Islet precursor cell (in vitro differentiated cells): ENCODE data around the gene ZNF488.
A peak's percentile ranks its signal among the peaks of the same experiment; 100 is the strongest.

Experiments used
- DNase-seq: peaks from one replicate; pipeline ENCODE4 v3.0.0-alpha.2; 2018

The ZNF488 gene

DNA sequence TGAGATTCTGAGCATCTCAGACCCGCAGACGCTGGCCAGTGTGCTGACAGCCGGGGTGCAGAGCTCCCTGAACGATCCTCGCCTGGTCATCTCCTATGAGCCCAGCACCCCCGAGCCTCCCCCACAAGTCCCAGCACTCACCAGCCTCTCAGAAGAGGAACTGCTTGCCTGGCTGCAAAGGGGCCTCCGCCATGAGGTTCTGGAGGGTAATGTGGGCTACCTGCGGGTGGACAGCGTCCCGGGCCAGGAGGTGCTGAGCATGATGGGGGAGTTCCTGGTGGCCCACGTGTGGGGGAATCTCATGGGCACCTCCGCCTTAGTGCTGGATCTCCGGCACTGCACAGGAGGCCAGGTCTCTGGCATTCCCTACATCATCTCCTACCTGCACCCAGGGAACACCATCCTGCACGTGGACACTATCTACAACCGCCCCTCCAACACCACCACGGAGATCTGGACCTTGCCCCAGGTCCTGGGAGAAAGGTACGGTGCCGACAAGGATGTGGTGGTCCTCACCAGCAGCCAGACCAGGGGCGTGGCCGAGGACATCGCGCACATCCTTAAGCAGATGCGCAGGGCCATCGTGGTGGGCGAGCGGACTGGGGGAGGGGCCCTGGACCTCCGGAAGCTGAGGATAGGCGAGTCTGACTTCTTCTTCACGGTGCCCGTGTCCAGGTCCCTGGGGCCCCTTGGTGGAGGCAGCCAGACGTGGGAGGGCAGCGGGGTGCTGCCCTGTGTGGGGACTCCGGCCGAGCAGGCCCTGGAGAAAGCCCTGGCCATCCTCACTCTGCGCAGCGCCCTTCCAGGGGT, 35.2 kb downstream of the ZNF488 start:
- no peak for DNase-seq

- DNase-seq: no peak
Observed at GRCh38 chr10:47348138-47348651, 35.9 kb downstream of the ZNF488 start, which contains the start of gene RBP3. Gene RBP3, plus strand, starts transcription at chr10:47348363. Its CDS starts 122 bp downstream, at chr10:47348485.

GRCh38 chr10:47347303-47347675, 36.8 kb downstream of the ZNF488 start:
- no peak for DNase-seq

DNA sequence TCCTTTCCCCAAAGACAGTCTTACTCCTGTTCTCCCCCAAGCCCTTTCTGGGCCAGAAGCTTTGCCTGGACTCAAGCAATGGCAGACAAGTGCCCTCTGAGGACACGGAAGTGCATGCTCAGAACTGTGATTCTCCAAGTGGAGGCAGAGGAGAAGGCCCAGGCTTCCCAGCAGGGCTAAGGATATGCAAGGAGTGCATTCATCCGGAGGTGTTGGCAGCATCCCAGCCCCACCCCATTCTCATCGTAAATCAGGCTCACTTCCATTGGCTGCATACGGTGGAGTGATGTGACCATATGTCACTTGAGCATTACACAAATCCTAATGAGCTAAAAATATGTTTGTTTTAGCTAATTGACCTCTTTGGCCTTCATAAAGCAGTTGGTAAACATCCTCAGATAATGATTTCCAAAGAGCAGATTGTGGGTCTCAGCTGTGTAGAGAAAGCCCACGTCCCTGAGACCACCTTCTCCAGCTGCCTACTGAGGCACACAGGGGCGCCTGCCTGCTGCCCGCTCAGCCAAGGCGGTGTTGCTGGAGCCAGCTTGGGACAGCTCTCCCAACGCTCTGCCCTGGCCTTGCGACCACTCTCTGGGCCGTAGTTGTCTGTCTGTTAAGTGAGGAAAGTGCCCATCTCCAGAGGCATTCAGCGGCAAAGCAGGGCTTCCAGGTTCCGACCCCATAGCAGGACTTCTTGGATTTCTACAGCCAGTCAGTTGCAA, 37.4 kb downstream of the ZNF488 start:
- DNase-seq: no peak

- DNase-seq: no peak
Observed at GRCh38 chr10:47344996-47345870, 38.9 kb downstream of the ZNF488 start.

GRCh38 chr10:47340608-47341170, 43.4 kb downstream of the ZNF488 start:
- DNase-seq: peak; percentile 87

- peak; percentile 47 for DNase-seq
Observed at GRCh38 chr10:47339759-47340607, 44.1 kb downstream of the ZNF488 start.

DNA sequence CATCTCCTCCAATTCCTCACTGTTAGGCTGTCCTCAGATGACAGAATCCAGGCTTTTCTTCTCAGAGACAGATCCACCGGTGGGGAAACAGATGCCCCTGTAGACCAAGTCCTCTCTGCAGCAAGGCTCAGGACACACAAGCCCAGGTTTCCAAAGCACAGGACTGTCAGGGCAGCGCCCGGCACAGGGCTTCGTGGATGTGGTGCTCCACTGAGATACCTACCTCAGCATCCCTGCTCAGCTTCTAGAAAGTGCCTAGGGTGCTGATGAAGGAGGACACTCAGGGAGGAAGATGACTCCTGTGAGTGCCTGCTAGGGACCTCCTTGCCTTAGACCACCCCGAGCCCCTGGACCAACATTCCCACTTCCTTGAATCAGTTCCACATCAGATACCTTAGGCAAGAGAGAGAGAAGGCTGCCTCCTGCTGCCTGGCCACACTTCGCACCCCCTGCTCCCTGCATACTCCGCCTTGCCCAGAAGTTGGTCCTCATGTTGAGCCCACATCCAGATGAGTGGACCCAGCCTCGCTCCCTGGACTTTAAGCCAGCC, 44.8 kb downstream of the ZNF488 start:
- peak; percentile 38 for DNase-seq

- DNase-seq: peak; percentile 27
Observed at GRCh38 chr10:47337310-47337709, 46.8 kb downstream of the ZNF488 start.

- peak; percentile 37 for DNase-seq
Observed at GRCh38 chr10:47336387-47337134, 47.5 kb downstream of the ZNF488 start.

DNA sequence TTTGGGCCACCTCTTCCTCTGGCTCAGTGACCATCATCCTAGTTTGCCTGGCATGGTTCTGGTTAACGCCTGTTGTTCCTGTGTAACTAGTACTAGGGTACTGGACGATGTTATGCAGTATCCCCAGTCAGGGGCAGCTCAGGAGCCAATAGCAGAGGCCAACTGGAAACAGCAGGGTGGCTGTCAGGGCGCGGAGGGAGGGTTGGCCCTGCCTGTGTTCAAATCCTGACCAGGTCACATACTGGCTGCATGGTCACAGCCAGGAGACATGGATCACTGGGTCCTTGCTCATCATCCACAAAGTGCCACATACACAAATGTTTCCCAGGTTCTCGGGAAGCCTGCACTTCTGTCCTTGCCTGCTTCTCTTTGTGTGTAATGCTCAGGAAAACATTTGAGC, 48.2 kb downstream of the ZNF488 start:
- peak; percentile 28 for DNase-seq

- DNase-seq: peak; percentile 32
Observed at GRCh38 chr10:47334466-47335295, 49.4 kb downstream of the ZNF488 start.

DNA sequence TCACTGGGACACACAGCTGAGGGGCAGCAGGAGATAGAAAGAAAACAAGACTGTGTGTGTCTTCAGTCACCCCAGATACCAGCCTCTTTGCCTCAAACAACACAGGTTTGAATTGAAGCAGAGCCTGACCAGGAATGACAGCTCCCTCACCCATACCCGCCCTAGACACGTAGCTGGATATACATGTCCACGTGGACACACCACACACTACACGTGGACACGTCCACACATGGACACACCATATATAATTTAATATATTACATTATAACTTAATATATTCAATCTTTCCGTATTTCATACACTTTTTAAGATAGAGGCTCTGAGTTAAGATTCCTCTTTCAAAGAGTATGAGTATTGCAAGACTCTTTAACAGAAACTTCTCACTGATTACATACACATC, 50.6 kb downstream of the ZNF488 start:
- peak; percentile 10 for DNase-seq

- peak; percentile 14 for DNase-seq
Observed at GRCh38 chr10:47332946-47333345, 51.1 kb downstream of the ZNF488 start.

DNA sequence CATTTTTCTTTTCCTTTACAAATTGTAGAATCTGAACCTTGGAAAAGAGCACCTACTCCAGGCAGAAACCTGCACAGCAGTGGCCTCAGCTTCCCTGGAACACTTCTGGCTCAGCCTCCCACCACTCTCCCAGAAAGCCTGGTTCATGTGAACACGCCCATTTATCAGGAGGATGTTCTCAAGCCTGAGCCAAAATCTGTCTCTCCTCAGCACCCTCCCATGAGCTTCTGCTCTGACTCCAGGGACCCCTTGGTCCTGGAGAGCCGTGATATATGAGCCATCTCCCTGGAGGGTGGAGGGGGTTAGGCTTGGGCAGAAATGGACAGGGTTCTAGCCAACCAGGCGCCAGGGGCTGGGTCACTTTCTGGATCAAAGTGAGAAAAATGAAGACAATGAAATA, 51.7 kb downstream of the ZNF488 start:
- DNase-seq: peak; percentile 24

- DNase-seq: peak; percentile 53
Observed at GRCh38 chr10:47331954-47332353, 52.1 kb downstream of the ZNF488 start.

- DNase-seq: peak; percentile 44
Observed at GRCh38 chr10:47331491-47331890, 52.6 kb downstream of the ZNF488 start.

DNA sequence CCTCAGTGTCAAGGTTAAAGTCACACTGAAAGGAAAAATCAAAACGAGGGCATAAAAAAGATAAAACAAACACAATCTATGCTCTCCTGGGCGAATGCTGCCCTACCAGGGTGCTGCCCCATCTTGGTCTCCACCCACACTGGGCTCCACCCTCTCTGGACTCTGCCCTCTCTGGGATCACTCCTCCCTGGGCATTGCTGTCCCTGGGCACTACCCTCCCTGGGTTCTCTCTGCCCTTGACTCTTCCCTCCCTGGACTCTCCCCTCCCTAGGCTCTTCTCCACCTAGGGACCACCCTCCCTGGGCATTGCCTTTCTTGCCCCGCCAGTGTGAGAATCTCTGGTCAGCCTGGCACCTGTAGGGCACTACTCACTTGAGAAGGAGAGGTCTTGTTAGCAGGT, 53.3 kb downstream of the ZNF488 start:
- DNase-seq: peak; percentile 40

- peak; percentile 49 for DNase-seq
Observed at GRCh38 chr10:47330366-47330765, 53.7 kb downstream of the ZNF488 start.

DNA sequence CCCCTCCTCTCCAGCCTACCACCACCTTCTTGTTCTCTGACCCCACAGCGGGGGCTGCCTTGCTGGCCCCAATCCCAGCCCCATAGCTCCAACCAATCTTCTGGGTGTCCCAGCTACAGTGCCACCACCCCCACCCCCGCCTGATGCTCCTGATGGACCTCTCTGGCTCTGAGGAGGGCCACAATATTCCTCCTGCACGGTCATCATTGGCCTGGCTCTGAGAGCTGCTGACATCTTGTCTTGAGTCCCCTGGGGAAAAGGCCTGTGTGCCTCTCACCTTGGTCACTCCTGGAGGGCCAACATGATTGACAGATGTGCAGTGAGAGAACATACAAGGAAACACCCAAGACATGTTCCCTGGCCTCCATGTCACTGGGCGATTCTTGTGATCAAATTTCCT, 54.2 kb downstream of the ZNF488 start:
- DNase-seq: peak; percentile 37
